HL-60/S4 treated with retinoic acid at 250 ng/mL for 4 days and 3 days (cell line): ENCODE measurements around the gene DAGLB.
"Not testable (repeated sequence)": the region's sequence is repeated elsewhere in the genome, so short reads cannot be mapped to it uniquely, and the experiment has no call there.

Source experiments
- in situ Hi-C: fragments of 300-500 bp; cut with MboI; formaldehyde crosslinking; loops from 2 replicates; pipeline ENCODE4 v1.7.0; 2022; ENCODE audit warnings: low sequenced_read_pairs

DAGLB gene

GRCh38 chr7:6463609-6464008 lies 15.9 kb upstream of the DAGLB start:
- in situ Hi-C loops: not testable (repeated sequence)

- in situ Hi-C loops: no loop called here
Observed at GRCh38 chr7:6461946-6462550, 14.3 kb upstream of the DAGLB start.

GRCh38 chr7:6460990-6461584 lies 13.3 kb upstream of the DAGLB start:
- in situ Hi-C loops: no loop called here

GRCh38 chr7:6460303-6460702 lies 12.5 kb upstream of the DAGLB start:
- in situ Hi-C loops: no loop called here

GRCh38 chr7:6458676-6459075 lies 10.9 kb upstream of the DAGLB start:
- in situ Hi-C loops: not testable (repeated sequence)

- in situ Hi-C loops: no loop called here
Observed at GRCh38 chr7:6453734-6454133, 6.0 kb upstream of the DAGLB start.

- in situ Hi-C loops: no loop called here
Observed at GRCh38 chr7:6451224-6451705, 3.5 kb upstream of the DAGLB start.

- in situ Hi-C loops: not testable (repeated sequence)
Observed at GRCh38 chr7:6450591-6450990, 2.8 kb upstream of the DAGLB start.

GRCh38 chr7:6449884-6450283 lies 2.1 kb upstream of the DAGLB start:
- in situ Hi-C loops: not testable (repeated sequence)

- in situ Hi-C loops: no loop called here
Observed at GRCh38 chr7:6448943-6449543, 1.3 kb upstream of the DAGLB start.

GRCh38 chr7:6446838-6447580 lies 745 bp downstream of the DAGLB start:
- in situ Hi-C loops: no loop called here

- in situ Hi-C loops: no loop called here
Observed at GRCh38 chr7:6444516-6445269, 3.1 kb downstream of the DAGLB start.

GRCh38 chr7:6443372-6443941 lies 4.3 kb downstream of the DAGLB start:
- in situ Hi-C loops: no loop called here

- in situ Hi-C loops: no loop called here
Observed at GRCh38 chr7:6442114-6442513, 5.6 kb downstream of the DAGLB start.

GRCh38 chr7:6440381-6440780 lies 7.4 kb downstream of the DAGLB start:
- in situ Hi-C loops: no loop called here

GRCh38 chr7:6438427-6438826 lies 9.3 kb downstream of the DAGLB start:
- in situ Hi-C loops: no loop called here

- in situ Hi-C loops: no loop called here
Observed at GRCh38 chr7:6437251-6437650, 10.5 kb downstream of the DAGLB start.

- in situ Hi-C loops: no loop called here
Observed at GRCh38 chr7:6436385-6436685, 11.4 kb downstream of the DAGLB start.

GRCh38 chr7:6435486-6436384 lies 12.0 kb downstream of the DAGLB start:
- in situ Hi-C loops: no loop called here
